Measurements from ENCODE around the gene WNT3. TPM values are rescaled to one million over a fixed set of nuclear protein-coding genes. Genes with fewer than 3 reads are reported as not detected.
A peak's percentile ranks its signal among the peaks of the same experiment; 100 is the strongest.

Gene WNT3
- total RNA-seq (not detected), polyA plus RNA-seq (not detected)

DNA sequence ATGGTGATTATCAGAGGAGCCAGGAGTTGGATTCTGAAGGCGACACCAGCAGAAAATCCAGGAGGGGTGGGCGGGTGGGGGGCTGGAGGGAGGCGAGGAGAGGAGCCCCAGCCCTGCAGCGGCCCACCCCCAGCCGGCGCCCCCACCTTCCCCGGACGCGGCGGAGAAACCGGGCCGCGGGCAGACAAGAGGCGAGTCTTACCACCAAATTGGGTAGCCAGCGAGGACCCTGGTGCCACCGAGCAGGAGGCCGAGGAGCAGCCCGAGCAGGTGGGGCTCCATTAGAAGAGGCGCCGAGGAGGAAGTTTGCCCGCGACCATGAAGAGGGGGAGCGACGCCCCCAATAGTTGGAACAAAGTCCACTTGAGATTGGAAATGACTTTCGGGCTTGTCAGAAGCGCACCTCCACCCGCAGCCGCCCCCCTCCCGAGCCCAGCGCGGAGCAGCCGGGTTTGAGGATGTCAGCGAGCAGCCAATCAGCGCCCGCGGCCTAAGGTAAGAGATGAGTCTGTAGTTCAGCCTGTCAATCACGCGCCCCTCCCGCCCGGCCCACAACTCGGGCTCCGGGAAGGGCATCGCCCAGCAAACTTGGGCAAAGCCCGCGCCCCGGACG is at the start of gene WNT3:
TSS of gene WNT3 (minus strand) at position 377 of the 613 bp plus-strand sequence. CDS start at position 282, 95 bp downstream.
- Mint-ChIP-seq H3K9me3 (no peaks in the 10 kb centered on the region), H3K4me3 (peak within 1 kb of the TSS; percentile 65 to 86 (median 80)), H3K36me3 (no peaks in the 10 kb centered on the region), H3K27ac (no peak within 1 kb of the TSS), H3K27me3 (peaks cover 67% of the 10 kb centered on the region), H3K4me1 (peaks cover 0 to 38% (median 7%) of the 10 kb centered on the region in 4 donors)
- Histone ChIP-seq H3K27ac (ENCODE audit: insufficient read depth, low read length, poor library complexity, severe bottlenecking) (no peak within 1 kb of the TSS), H3K36me3 (ENCODE audit: control insufficient read depth, insufficient read depth, low read length) (no peaks in the 10 kb centered on the region), H3K9me3 (ENCODE audit: control insufficient read depth in 2 of 2, low read length in 2 of 2) (no peaks in the 10 kb centered on the region), H3K4me3 (ENCODE audit: low read depth, low read length) (no peak within 1 kb of the TSS), H3K4me1 (ENCODE audit: control insufficient read depth, insufficient read depth, low read length, poor library complexity, severe bottlenecking) (peaks cover 30% of the 10 kb centered on the region), H3K27me3 (ENCODE audit: control insufficient read depth, insufficient read depth, low read length) (peaks cover 28% of the 10 kb centered on the region)
- DNase-seq (peak; percentile 7 to 70 (median 28)), ATAC-seq (ENCODE audit: low read depth in 2 of 2) (peak; percentile 35 to 67)

DNA sequence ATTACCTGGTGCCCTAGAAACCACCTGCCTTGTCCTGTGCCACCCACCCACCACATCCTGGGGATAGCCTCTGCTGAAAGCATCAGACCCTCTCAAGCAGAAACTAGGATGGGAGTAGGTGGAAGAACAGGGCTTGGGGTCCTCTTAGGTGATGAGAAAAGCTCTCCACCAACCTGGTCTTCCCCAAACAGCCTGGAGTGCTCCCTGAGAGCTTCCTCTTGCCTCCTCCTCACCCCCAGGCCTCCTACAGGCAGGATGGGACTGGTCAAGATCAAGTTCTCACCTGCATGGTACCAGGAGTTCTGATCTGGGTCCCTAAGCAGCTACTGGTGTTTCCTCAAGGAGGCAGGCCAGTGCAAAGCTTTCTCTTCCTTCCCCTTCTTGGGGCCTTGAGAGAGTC is 48.3 kb upstream of the WNT3 start:
- Histone ChIP-seq H3K27me3 (ENCODE audit: control insufficient read depth, insufficient read depth, low read length) (peaks cover 2% of the 10 kb centered on the region), H3K4me3 (ENCODE audit: low read depth, low read length) (no peak overlapping the region), H3K9me3 (ENCODE audit: control insufficient read depth in 2 of 2, low read length in 2 of 2) (no peaks in the 10 kb centered on the region), H3K36me3 (ENCODE audit: control insufficient read depth, insufficient read depth, low read length) (no peaks in the 10 kb centered on the region), H3K4me1 (ENCODE audit: control insufficient read depth, insufficient read depth, low read length, poor library complexity, severe bottlenecking) (no peaks in the 10 kb centered on the region), H3K27ac (ENCODE audit: insufficient read depth, low read length, poor library complexity, severe bottlenecking) (no peak overlapping the region)
- ATAC-seq (ENCODE audit: low read depth in 2 of 2) (no peak), DNase-seq (no peak)
- H3K27ac Mint-ChIP-seq = no peak overlapping the region
- peaks cover 0 to 3% (median 0%) of the 10 kb centered on the region in 4 donors for H3K4me1 Mint-ChIP-seq
- H3K4me3 Mint-ChIP-seq = no peak overlapping the region
- peaks cover 10% of the 10 kb centered on the region for H3K27me3 Mint-ChIP-seq
- no peaks in the 10 kb centered on the region for H3K36me3 Mint-ChIP-seq
- H3K9me3 Mint-ChIP-seq = peaks cover 0 to 3% (median 0%) of the 10 kb centered on the region in 7 donors

- no peak for DNase-seq
- Mint-ChIP-seq H3K27me3 (peaks cover 10% of the 10 kb centered on the region), H3K4me3 (no peak overlapping the region), H3K27ac (no peak overlapping the region), H3K36me3 (no peaks in the 10 kb centered on the region), H3K4me1 (peaks cover 0 to 3% (median 0%) of the 10 kb centered on the region in 4 donors), H3K9me3 (peaks cover 0 to 3% (median 0%) of the 10 kb centered on the region in 7 donors)
- H3K27me3 ChIP-seq (ENCODE audit: control insufficient read depth, insufficient read depth, low read length) = peaks cover 2% of the 10 kb centered on the region
- H3K27ac ChIP-seq (ENCODE audit: insufficient read depth, low read length, poor library complexity, severe bottlenecking) = no peak overlapping the region
- H3K4me3 ChIP-seq (ENCODE audit: low read depth, low read length) = no peak overlapping the region
- no peaks in the 10 kb centered on the region for H3K9me3 ChIP-seq (ENCODE audit: control insufficient read depth in 2 of 2, low read length in 2 of 2)
- ATAC-seq (ENCODE audit: low read depth in 2 of 2) = no peak
- H3K4me1 ChIP-seq (ENCODE audit: control insufficient read depth, insufficient read depth, low read length, poor library complexity, severe bottlenecking) = no peaks in the 10 kb centered on the region
- no peaks in the 10 kb centered on the region for H3K36me3 ChIP-seq (ENCODE audit: control insufficient read depth, insufficient read depth, low read length)
These were observed 47.8 kb upstream of the WNT3 start for GRCh38 chr17:46866325-46866724.

- H3K9me3 ChIP-seq (ENCODE audit: control insufficient read depth in 2 of 2, low read length in 2 of 2) = no peaks in the 10 kb centered on the region
- DNase-seq = no peak
- peaks cover 2% of the 10 kb centered on the region for H3K27me3 ChIP-seq (ENCODE audit: control insufficient read depth, insufficient read depth, low read length)
These were observed 46.6 kb upstream of the WNT3 start for GRCh38 chr17:46865100-46865499.

GRCh38 chr17:46863383-46864121 is 45.1 kb upstream of the WNT3 start:
- Histone ChIP-seq H3K27me3 (ENCODE audit: control insufficient read depth, insufficient read depth, low read length) (peaks cover 2% of the 10 kb centered on the region), H3K4me1 (ENCODE audit: control insufficient read depth, insufficient read depth, low read length, poor library complexity, severe bottlenecking) (no peaks in the 10 kb centered on the region), H3K27ac (ENCODE audit: insufficient read depth, low read length, poor library complexity, severe bottlenecking) (no peak overlapping the region), H3K4me3 (ENCODE audit: low read depth, low read length) (no peak overlapping the region), H3K36me3 (ENCODE audit: control insufficient read depth, insufficient read depth, low read length) (no peaks in the 10 kb centered on the region), H3K9me3 (ENCODE audit: control insufficient read depth in 2 of 2, low read length in 2 of 2) (no peaks in the 10 kb centered on the region)
- H3K4me3 Mint-ChIP-seq = no peak overlapping the region
- peak overlapping the region in 1 of 3 donors; percentile 39 for H3K27ac Mint-ChIP-seq
- peaks cover 0 to 3% (median 0%) of the 10 kb centered on the region in 7 donors for H3K9me3 Mint-ChIP-seq
- DNase-seq = no peak
- H3K4me1 Mint-ChIP-seq = peaks cover 0 to 3% (median 0%) of the 10 kb centered on the region in 4 donors
- ATAC-seq (ENCODE audit: low read depth in 2 of 2) = no peak
- peaks cover 5% of the 10 kb centered on the region for H3K27me3 Mint-ChIP-seq
- H3K36me3 Mint-ChIP-seq = no peaks in the 10 kb centered on the region

More at GRCh38 chr17:46865100-46865499, 46.6 kb upstream of the WNT3 start:
- Mint-ChIP-seq H3K36me3 (no peaks in the 10 kb centered on the region), H3K4me3 (no peak overlapping the region), H3K9me3 (peaks cover 0 to 3% (median 0%) of the 10 kb centered on the region in 7 donors), H3K27ac (no peak overlapping the region), H3K27me3 (peaks cover 10% of the 10 kb centered on the region), H3K4me1 (peaks cover 0 to 3% (median 0%) of the 10 kb centered on the region in 4 donors)
- Histone ChIP-seq H3K27ac (ENCODE audit: insufficient read depth, low read length, poor library complexity, severe bottlenecking) (no peak overlapping the region), H3K36me3 (ENCODE audit: control insufficient read depth, insufficient read depth, low read length) (no peaks in the 10 kb centered on the region), H3K4me1 (ENCODE audit: control insufficient read depth, insufficient read depth, low read length, poor library complexity, severe bottlenecking) (no peaks in the 10 kb centered on the region), H3K4me3 (ENCODE audit: low read depth, low read length) (no peak overlapping the region)
- no peak for ATAC-seq (ENCODE audit: low read depth in 2 of 2)

DNA sequence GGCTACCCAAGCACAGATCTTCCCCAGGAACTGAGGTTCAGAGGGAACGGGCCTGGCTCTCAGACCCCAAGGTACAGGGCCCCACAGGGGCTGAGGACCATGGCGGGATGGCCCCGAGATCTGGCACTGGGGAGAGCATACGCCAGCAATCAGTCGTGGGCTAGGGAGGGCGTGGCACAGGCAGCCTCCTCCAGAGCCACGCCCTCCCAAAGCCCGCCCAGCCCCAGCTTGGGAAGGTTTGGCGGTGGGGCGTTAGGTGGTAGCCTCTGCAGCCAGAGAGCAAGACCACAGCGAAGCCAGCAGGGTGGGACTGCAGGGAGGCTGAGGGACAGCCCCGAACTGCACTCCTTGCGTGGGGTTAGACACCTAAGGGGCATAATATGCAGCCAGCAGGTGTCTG is 44.5 kb upstream of the WNT3 start:
- Mint-ChIP-seq H3K27me3 (peaks cover under 1% of the 10 kb centered on the region), H3K4me1 (peaks cover 0 to 3% (median 0%) of the 10 kb centered on the region in 4 donors), H3K4me3 (no peak overlapping the region), H3K9me3 (peaks cover 0 to 3% (median 0%) of the 10 kb centered on the region in 7 donors), H3K36me3 (no peaks in the 10 kb centered on the region), H3K27ac (peak overlapping the region in 1 of 3 donors; percentile 39)
- Histone ChIP-seq H3K27ac (ENCODE audit: insufficient read depth, low read length, poor library complexity, severe bottlenecking) (no peak overlapping the region), H3K9me3 (ENCODE audit: control insufficient read depth in 2 of 2, low read length in 2 of 2) (no peaks in the 10 kb centered on the region), H3K27me3 (ENCODE audit: control insufficient read depth, insufficient read depth, low read length) (peaks cover 2% of the 10 kb centered on the region), H3K4me1 (ENCODE audit: control insufficient read depth, insufficient read depth, low read length, poor library complexity, severe bottlenecking) (no peaks in the 10 kb centered on the region), H3K4me3 (ENCODE audit: low read depth, low read length) (no peak overlapping the region), H3K36me3 (ENCODE audit: control insufficient read depth, insufficient read depth, low read length) (no peaks in the 10 kb centered on the region)
- ATAC-seq (ENCODE audit: low read depth in 2 of 2) (no peak), DNase-seq (no peak)

DNA sequence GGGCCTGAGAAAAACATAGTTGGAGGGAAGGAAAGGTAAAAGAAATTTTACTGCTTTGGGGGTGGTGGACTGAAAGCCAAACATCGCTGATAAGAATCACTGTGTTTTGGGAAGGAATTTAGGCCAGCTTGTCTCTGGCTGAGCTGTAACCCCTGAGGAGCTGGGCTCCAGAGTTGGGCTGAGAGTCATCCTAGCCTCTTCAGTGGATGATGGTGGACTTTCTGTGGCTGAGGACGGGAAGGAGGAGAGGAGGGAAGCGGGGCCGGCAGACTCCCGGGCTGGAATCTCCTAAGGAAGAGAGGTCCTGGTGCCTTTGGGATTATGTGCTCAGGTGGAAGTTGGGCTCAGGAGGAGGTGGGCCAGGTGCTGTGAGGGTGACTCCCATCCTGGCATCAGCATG is 41.5 kb upstream of the WNT3 start:
- H3K4me3 ChIP-seq (ENCODE audit: low read depth, low read length) = no peak overlapping the region
- H3K27ac ChIP-seq (ENCODE audit: insufficient read depth, low read length, poor library complexity, severe bottlenecking) = no peak overlapping the region
- no peaks in the 10 kb centered on the region for H3K4me1 ChIP-seq (ENCODE audit: control insufficient read depth, insufficient read depth, low read length, poor library complexity, severe bottlenecking)
- DNase-seq = no peak
- H3K27me3 ChIP-seq (ENCODE audit: control insufficient read depth, insufficient read depth, low read length) = peaks cover 8% of the 10 kb centered on the region
- ATAC-seq (ENCODE audit: low read depth in 2 of 2) = no peak
- no peaks in the 10 kb centered on the region for H3K36me3 ChIP-seq (ENCODE audit: control insufficient read depth, insufficient read depth, low read length)
- Mint-ChIP-seq H3K4me1 (no peaks in the 10 kb centered on the region), H3K9me3 (peaks cover 0 to 3% (median 0%) of the 10 kb centered on the region in 7 donors), H3K27ac (no peak overlapping the region), H3K27me3 (peaks cover 18% of the 10 kb centered on the region), H3K4me3 (no peak overlapping the region), H3K36me3 (no peaks in the 10 kb centered on the region)
- no peaks in the 10 kb centered on the region for H3K9me3 ChIP-seq (ENCODE audit: control insufficient read depth in 2 of 2, low read length in 2 of 2)

Measured in CD4-positive, CD25-positive, alpha-beta regulatory T cell (primary cell).